Measurements from ENCODE around the gene SETD1A.

SETD1A gene

GRCh38 chr16:30947859-30948666 is 9.5 kb upstream of the SETD1A start:
- Histone ChIP-seq H3K27me3 (ENCODE audit: control insufficient read depth in 1 of 2, insufficient read depth in 2 of 2, low read length in 2 of 2) (no peaks in the 10 kb centered on the region), H3K9ac (ENCODE audit: low read length in 2 of 2) (peak overlapping the region; percentile 69 to 81), H3K9me3 (ENCODE audit: control insufficient read depth in 2 of 2, low read length in 2 of 2) (no peaks in the 10 kb centered on the region), H3K4me1 (ENCODE audit: control insufficient read depth, insufficient read depth, low read length) (peaks cover 29% of the 10 kb centered on the region), H3K4me3 (ENCODE audit: low read length in 2 of 2) (peak overlapping the region; percentile 80 to 93), H3K36me3 (ENCODE audit: control insufficient read depth in 2 of 2, insufficient read depth in 2 of 2, low read length in 2 of 2) (peaks cover 3 to 8% of the 10 kb centered on the region in 2 donors), H3K27ac (ENCODE audit: low read length) (peak overlapping the region; percentile 85)

GRCh38 chr16:30948667-30949649 is 8.6 kb upstream of the SETD1A start, which contains the start of gene ORAI3:
ORAI3 (plus strand) TSS chr16:30949068; CDS start chr16:30949290, 222 bp downstream.
- Histone ChIP-seq H3K27ac (ENCODE audit: low read length) (peak within 1 kb of the TSS; percentile 85), H3K9ac (ENCODE audit: low read length in 2 of 2) (peak within 1 kb of the TSS; percentile 71 to 81), H3K4me3 (ENCODE audit: low read length in 2 of 2) (peak within 1 kb of the TSS; percentile 80 to 93), H3K4me1 (ENCODE audit: control insufficient read depth, insufficient read depth, low read length) (peaks cover 37% of the 10 kb centered on the region), H3K36me3 (ENCODE audit: control insufficient read depth in 2 of 2, insufficient read depth in 2 of 2, low read length in 2 of 2) (peaks cover 0 to 5% of the 10 kb centered on the region in 2 donors), H3K9me3 (ENCODE audit: control insufficient read depth in 2 of 2, low read length in 2 of 2) (no peaks in the 10 kb centered on the region), H3K27me3 (ENCODE audit: control insufficient read depth in 1 of 2, insufficient read depth in 2 of 2, low read length in 2 of 2) (no peaks in the 10 kb centered on the region)

GRCh38 chr16:30949650-30950515 is 7.7 kb upstream of the SETD1A start:
- Histone ChIP-seq H3K9me3 (ENCODE audit: control insufficient read depth in 2 of 2, low read length in 2 of 2) (no peaks in the 10 kb centered on the region), H3K27ac (ENCODE audit: low read length) (peak overlapping the region; percentile 85), H3K4me3 (ENCODE audit: low read length in 2 of 2) (peak overlapping the region; percentile 80 to 93), H3K36me3 (ENCODE audit: control insufficient read depth in 2 of 2, insufficient read depth in 2 of 2, low read length in 2 of 2) (peaks cover 0 to 4% of the 10 kb centered on the region in 2 donors), H3K9ac (ENCODE audit: low read length in 2 of 2) (peak overlapping the region; percentile 71 to 81), H3K4me1 (ENCODE audit: control insufficient read depth, insufficient read depth, low read length) (peaks cover 38% of the 10 kb centered on the region), H3K27me3 (ENCODE audit: control insufficient read depth in 1 of 2, insufficient read depth in 2 of 2, low read length in 2 of 2) (no peaks in the 10 kb centered on the region)

- H3K36me3 ChIP-seq (ENCODE audit: control insufficient read depth in 2 of 2, insufficient read depth in 2 of 2, low read length in 2 of 2) = peaks cover 0 to 4% of the 10 kb centered on the region in 2 donors
- no peaks in the 10 kb centered on the region for H3K27me3 ChIP-seq (ENCODE audit: control insufficient read depth in 1 of 2, insufficient read depth in 2 of 2, low read length in 2 of 2)
- peak overlapping the region; percentile 80 to 93 for H3K4me3 ChIP-seq (ENCODE audit: low read length in 2 of 2)
- H3K4me1 ChIP-seq (ENCODE audit: control insufficient read depth, insufficient read depth, low read length) = peaks cover 38% of the 10 kb centered on the region
- H3K9me3 ChIP-seq (ENCODE audit: control insufficient read depth in 2 of 2, low read length in 2 of 2) = no peaks in the 10 kb centered on the region
- H3K27ac ChIP-seq (ENCODE audit: low read length) = peak overlapping the region; percentile 85
- peak overlapping the region in 1 of 2 donors; percentile 81 for H3K9ac ChIP-seq (ENCODE audit: low read length in 2 of 2)
Measured at GRCh38 chr16:30950516-30951065, 7.0 kb upstream of the SETD1A start.

- Histone ChIP-seq H3K27ac (ENCODE audit: low read length) (peak overlapping the region; percentile 85), H3K9ac (ENCODE audit: low read length in 2 of 2) (no peak overlapping the region), H3K9me3 (ENCODE audit: control insufficient read depth in 2 of 2, low read length in 2 of 2) (no peaks in the 10 kb centered on the region), H3K4me3 (ENCODE audit: low read length in 2 of 2) (peak overlapping the region in 1 of 2 donors; percentile 80), H3K4me1 (ENCODE audit: control insufficient read depth, insufficient read depth, low read length) (peaks cover 38% of the 10 kb centered on the region), H3K27me3 (ENCODE audit: control insufficient read depth in 1 of 2, insufficient read depth in 2 of 2, low read length in 2 of 2) (no peaks in the 10 kb centered on the region), H3K36me3 (ENCODE audit: control insufficient read depth in 2 of 2, insufficient read depth in 2 of 2, low read length in 2 of 2) (peaks cover 0 to 4% of the 10 kb centered on the region in 2 donors)
Measured at GRCh38 chr16:30951193-30951592, 6.4 kb upstream of the SETD1A start.

GRCh38 chr16:30951750-30952149 is 5.8 kb upstream of the SETD1A start:
- H3K36me3 ChIP-seq (ENCODE audit: control insufficient read depth in 2 of 2, insufficient read depth in 2 of 2, low read length in 2 of 2) = peaks cover 0 to 4% of the 10 kb centered on the region in 2 donors
- H3K9me3 ChIP-seq (ENCODE audit: control insufficient read depth in 2 of 2, low read length in 2 of 2) = no peaks in the 10 kb centered on the region
- H3K27me3 ChIP-seq (ENCODE audit: control insufficient read depth in 1 of 2, insufficient read depth in 2 of 2, low read length in 2 of 2) = no peaks in the 10 kb centered on the region
- no peak overlapping the region for H3K4me3 ChIP-seq (ENCODE audit: low read length in 2 of 2)
- H3K4me1 ChIP-seq (ENCODE audit: control insufficient read depth, insufficient read depth, low read length) = peaks cover 42% of the 10 kb centered on the region
- H3K9ac ChIP-seq (ENCODE audit: low read length in 2 of 2) = peak overlapping the region in 1 of 2 donors; percentile 5
- H3K27ac ChIP-seq (ENCODE audit: low read length) = peak overlapping the region; percentile 85

GRCh38 chr16:30953111-30953510 is 4.4 kb upstream of the SETD1A start:
- H3K9ac ChIP-seq (ENCODE audit: low read length in 2 of 2) = no peak overlapping the region
- H3K36me3 ChIP-seq (ENCODE audit: control insufficient read depth in 2 of 2, insufficient read depth in 2 of 2, low read length in 2 of 2) = no peaks in the 10 kb centered on the region
- peak overlapping the region; percentile 41 for H3K27ac ChIP-seq (ENCODE audit: low read length)
- peaks cover 40% of the 10 kb centered on the region for H3K4me1 ChIP-seq (ENCODE audit: control insufficient read depth, insufficient read depth, low read length)
- no peaks in the 10 kb centered on the region for H3K27me3 ChIP-seq (ENCODE audit: control insufficient read depth in 1 of 2, insufficient read depth in 2 of 2, low read length in 2 of 2)
- no peaks in the 10 kb centered on the region for H3K9me3 ChIP-seq (ENCODE audit: control insufficient read depth in 2 of 2, low read length in 2 of 2)
- no peak overlapping the region for H3K4me3 ChIP-seq (ENCODE audit: low read length in 2 of 2)

GRCh38 chr16:30953511-30954124 is 3.9 kb upstream of the SETD1A start:
- Histone ChIP-seq H3K4me1 (ENCODE audit: control insufficient read depth, insufficient read depth, low read length) (peaks cover 43% of the 10 kb centered on the region), H3K4me3 (ENCODE audit: low read length in 2 of 2) (no peak overlapping the region), H3K36me3 (ENCODE audit: control insufficient read depth in 2 of 2, insufficient read depth in 2 of 2, low read length in 2 of 2) (no peaks in the 10 kb centered on the region), H3K27me3 (ENCODE audit: control insufficient read depth in 1 of 2, insufficient read depth in 2 of 2, low read length in 2 of 2) (no peaks in the 10 kb centered on the region), H3K9me3 (ENCODE audit: control insufficient read depth in 2 of 2, low read length in 2 of 2) (no peaks in the 10 kb centered on the region), H3K27ac (ENCODE audit: low read length) (peak overlapping the region; percentile 41), H3K9ac (ENCODE audit: low read length in 2 of 2) (no peak overlapping the region)

- Histone ChIP-seq H3K27me3 (ENCODE audit: control insufficient read depth in 1 of 2, insufficient read depth in 2 of 2, low read length in 2 of 2) (no peaks in the 10 kb centered on the region), H3K9ac (ENCODE audit: low read length in 2 of 2) (no peak overlapping the region), H3K4me1 (ENCODE audit: control insufficient read depth, insufficient read depth, low read length) (peaks cover 46% of the 10 kb centered on the region), H3K36me3 (ENCODE audit: control insufficient read depth in 2 of 2, insufficient read depth in 2 of 2, low read length in 2 of 2) (peaks cover 4 to 8% of the 10 kb centered on the region in 2 donors), H3K9me3 (ENCODE audit: control insufficient read depth in 2 of 2, low read length in 2 of 2) (no peaks in the 10 kb centered on the region), H3K4me3 (ENCODE audit: low read length in 2 of 2) (no peak overlapping the region), H3K27ac (ENCODE audit: low read length) (no peak overlapping the region)
Measured at GRCh38 chr16:30954993-30955392, 2.6 kb upstream of the SETD1A start.

Measured in stomach smooth muscle (tissue), 2 donors.